ENCODE measurements around the gene MT1H.
"Not testable (repeated sequence)": the region's sequence is repeated elsewhere in the genome, so short reads cannot be mapped to it uniquely, and the experiment has no call there.

MT1H gene

GRCh38 chr16:56664506-56664905 is 5.1 kb upstream of the MT1H start:
- no peak for DNase-seq

DNA sequence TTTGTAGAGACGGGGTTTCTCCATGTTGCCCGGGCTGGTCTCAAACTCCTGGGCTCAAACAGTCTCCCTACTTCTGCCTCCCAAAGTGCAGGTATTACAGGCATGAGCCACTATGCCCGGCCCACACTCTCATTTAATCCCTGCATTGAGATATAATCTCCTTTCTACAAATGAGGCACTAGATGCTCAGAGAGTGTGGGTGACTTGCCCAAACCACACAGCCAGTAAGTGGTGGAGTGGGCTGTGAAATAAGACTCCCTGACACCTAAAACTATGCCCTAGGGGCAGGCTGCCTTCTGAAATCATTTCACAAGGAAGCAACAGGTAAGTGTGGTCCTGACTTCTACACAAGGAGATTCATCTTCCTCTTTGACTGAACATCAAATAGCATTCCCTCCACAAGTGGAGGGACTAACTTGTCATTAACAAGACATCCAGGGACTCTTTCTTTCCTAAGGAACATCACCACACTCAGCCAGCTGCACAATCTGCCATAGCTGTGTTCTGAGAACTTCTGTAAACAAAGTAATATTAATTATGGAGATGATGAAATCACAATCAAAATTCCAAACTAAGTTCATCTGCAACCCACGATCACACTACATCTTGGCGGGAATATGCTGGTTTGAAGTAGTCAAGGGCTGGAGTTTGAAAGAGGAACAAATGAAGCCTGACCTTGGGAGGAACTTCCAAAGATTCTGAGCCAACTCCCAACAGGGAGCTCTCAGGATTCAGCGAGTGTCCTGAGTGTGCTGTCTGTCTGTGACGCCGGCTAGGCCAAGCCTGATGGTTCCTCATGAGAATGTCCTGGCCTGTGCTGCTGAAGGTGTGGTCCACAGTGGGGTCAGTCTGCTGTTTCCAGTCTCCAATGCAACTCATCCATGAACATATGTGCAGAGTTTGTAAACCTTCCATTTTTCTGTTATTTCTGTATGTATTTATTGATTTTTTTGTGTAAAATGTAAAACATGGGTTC is 4.0 kb upstream of the MT1H start:
- not testable (repeated sequence) for DNase-seq

DNA sequence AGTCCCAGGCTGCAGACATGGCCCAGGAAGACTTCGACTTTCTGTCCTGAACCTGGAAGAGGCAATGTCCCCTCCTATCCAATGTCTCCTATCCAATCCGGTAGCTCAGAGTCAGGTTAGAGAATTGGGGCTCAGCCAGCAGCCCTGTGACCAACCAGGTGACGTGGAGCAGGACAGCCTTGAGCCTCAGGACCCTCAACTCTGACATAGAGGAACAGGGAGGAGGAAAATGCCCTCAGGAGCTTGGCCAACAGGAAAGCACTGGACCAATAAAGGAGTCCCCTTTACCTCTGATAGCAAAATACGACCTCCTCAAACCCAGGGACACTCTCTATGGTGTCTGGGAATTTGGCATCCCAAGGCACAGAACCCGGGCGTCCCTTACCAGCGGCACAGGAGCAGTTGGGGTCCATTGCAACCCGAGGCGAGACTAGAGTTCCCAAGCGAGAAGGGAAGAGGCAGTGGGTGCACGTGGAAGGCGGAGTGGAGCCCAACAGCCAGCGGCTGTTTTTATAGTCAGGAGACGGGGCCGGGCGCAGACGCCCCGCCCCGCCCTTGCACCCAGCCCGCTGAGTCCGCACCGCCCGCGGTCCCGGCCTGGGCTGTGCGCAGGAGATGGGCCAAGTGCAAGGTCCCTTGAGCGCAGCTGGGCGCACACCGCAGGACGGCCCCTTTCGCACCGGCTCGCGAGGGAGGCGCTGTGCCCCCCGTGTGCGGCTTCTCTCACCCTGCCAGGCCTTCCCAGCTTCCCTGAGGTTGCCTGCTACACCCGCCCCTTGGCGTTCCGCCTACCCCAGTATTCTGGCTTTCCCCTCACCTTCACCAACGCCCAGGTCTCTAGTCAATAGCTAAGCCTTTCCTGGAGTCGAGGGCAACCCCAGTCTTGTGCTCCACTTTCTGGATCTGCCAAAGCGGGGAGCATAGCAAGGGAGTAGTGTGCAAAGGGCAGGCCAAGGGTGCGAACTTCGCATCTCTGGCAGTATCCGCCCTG is 1.7 kb upstream of the MT1H start, which contains the start of gene MT1G:
Gene MT1G (minus strand): TSS at position 485 of the 991 bp plus-strand sequence. CDS start 72 bp downstream, at position 413.
- peak; percentile 46 for DNase-seq

- peak; percentile 9 for DNase-seq
Observed at GRCh38 chr16:56669840-56670619, 416 bp downstream of the MT1H start.

GRCh38 chr16:56670620-56670934 is 963 bp downstream of the MT1H start:
- DNase-seq, result no peak

DNA sequence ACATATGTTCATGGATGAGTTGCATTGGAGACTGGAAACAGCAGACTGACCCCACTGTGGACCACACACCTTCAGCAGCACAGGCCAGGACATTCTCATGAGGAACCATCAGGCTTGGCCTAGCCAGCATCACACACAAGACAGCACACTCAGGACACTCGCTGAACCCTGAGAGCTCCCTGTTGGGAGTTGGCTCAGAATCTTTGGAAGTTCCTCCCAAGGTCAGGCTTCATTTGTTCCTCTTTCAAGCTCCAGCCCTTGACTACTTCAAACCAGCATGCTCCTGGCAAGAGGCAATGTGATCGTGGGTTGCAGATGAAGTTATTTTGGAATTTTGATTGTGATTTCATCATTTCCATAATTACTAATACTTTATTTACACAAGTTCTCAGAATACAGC is 2.1 kb downstream of the MT1H start:
- DNase-seq, result not testable (repeated sequence)

DNA sequence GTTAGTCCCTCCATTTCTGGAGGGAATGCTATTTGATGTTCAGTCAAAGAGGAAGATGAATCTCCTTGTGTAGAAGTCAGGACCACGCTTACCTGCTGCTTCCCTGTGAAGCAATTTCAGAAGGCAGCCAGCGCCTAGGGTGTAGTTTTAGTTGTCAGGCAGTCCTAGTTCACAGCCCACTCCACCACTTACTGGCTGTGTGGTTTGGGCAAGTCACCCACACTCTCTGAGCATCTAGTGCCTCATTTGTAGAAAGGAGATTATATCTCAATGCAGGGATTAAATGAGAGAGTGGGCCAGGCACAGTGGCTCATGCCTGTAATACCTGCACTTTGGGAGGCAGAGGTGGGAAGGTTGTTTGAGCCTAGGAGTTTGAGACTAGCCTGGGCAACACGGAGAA is 2.6 kb downstream of the MT1H start:
- DNase-seq, result not testable (repeated sequence)

- DNase-seq, result no peak
Observed at GRCh38 chr16:56672761-56673536, 3.3 kb downstream of the MT1H start.

GRCh38 chr16:56673921-56674320 is 4.3 kb downstream of the MT1H start:
- peak; percentile 44 for DNase-seq

GRCh38 chr16:56674570-56674969 is 5.0 kb downstream of the MT1H start:
- DNase-seq, result not testable (repeated sequence)

DNA sequence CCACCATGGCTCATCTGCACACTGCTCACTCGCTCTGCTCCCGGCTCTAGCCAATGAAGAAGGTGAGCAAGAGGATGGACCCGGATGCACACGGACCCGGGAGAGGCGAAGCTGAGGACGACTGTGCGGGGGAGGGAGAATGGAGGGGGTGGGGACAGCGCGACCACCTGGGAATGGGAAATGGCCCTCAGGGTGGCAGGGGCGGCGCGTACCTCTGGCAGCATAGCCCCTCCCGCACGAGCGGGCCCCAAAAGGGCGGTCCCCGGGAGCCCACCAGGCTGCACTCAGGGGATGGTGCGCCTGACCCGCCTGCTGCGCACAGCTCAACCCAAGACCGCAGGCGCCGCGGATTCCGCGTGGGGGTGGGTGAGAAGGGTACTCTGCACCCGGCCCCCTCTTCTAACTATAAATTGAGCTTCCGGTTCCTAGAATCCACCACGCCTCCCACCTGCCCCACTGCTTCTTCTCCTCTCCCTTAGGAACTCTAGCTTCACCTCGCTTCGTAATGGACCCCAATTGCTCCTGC is 6.1 kb downstream of the MT1H start:
- DNase-seq, result peak; percentile 31

DNA sequence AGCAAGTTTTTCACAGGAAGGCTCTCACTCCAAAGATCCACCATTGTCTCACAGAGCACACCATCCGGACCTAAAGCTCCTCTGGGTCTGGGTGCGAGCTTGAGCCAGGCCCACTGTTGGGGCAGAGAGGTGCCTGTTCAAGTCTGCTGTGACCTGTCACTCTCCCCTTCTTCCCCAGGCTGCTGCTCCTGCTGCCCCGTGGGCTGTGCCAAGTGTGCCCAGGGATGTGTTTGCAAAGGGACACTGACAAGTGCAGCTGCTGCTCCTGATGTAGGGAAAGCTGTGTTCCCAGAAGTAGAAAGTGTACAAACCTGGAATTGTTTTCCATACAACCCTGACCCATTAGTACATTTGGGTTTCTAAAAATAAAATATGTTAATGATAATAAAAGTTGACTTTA is 7.9 kb downstream of the MT1H start:
- DNase-seq, result no peak

- DNase-seq, result no peak
Observed at GRCh38 chr16:56679078-56679730, 9.6 kb downstream of the MT1H start.

GRCh38 chr16:56679818-56680217 is 10.2 kb downstream of the MT1H start:
- no peak for DNase-seq

DNA sequence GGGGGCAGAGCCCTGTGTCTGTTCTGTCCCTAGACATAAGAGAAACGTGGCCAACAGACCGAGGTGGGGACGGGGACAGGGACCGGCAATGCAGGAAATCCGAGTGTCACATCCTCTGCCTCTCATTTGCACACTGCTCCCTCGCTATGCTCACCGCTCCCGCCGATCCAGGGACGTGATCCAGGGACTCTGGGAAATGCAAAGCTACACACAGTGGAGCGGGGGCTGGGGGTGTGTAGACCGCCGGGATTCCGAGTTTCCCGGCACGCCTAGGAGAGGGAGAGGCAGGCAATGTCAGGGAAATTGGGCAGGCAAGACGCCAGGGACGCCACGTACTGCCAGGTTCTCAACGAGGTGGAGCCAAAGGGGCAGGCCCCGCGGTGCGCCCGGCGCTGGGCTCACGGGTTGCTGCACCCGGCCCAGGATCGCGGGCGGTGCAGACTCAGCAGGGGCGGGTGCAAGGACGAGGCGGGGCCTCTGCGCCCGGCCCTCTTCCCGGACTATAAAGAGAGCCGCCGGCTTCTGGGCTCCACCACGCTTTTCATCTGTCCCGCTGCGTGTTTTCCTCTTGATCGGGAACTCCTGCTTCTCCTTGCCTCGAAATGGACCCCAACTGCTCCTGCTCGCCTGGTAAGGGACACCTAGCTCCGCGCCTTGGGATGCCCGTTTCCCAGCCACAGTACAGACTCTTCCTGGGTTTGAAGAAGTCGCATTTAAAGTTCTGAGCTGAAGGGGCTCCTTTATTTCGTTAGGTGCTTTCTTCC is 12.5 kb downstream of the MT1H start, which contains the start of gene MT1X:
Gene MT1X (plus strand): TSS at position 532 of the 764 bp plus-strand sequence. CDS start 71 bp downstream, at position 603.
- DNase-seq, result peak; percentile 88

DNA sequence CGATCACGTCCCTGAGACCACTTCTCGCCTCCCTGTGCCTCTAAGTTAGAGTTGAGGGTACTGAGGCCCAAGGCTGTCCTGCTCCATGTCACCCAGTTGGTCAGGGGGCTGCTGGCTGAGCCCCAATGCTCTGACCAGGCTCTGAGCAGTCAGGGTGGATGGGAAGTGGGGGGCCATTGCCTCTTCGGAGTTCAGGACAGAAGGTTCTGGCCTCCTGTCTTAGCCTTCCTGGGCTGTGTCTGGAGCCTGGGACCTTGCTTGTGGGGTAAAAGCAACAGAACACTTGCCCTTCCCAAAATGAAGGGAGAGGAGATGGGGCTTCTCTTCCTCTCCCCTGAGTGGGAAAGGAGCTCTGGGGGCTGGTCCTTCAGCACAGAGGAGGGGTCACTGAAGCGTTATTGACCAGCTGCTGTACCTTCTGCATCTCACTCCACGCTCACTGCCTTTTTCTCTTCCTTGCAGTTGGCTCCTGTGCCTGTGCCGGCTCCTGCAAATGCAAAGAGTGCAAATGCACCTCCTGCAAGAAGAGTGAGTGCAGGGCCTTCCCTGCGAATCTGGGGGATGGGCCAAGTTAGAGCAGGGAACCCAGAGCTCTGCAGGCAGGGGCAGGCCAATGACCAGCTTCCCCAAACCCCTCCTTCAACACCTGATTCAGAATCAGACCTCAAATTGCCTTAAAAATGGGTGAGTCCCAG is 13.2 kb downstream of the MT1H start:
- DNase-seq, result peak; percentile 12

GRCh38 chr16:56683424-56684172 is 14.0 kb downstream of the MT1H start:
- no peak for DNase-seq

All from right kidney (tissue), 1 donor.